Measurements from ENCODE around the gene MIA2. TPM values are rescaled to one million over a fixed set of nuclear protein-coding genes. Genes with fewer than 3 reads are reported as not detected.

The MIA2 gene
- total and polyA plus RNA-seq, 5 donors from 2014 or later, result 21.1 to 26.2 (median 21.9) TPM

DNA sequence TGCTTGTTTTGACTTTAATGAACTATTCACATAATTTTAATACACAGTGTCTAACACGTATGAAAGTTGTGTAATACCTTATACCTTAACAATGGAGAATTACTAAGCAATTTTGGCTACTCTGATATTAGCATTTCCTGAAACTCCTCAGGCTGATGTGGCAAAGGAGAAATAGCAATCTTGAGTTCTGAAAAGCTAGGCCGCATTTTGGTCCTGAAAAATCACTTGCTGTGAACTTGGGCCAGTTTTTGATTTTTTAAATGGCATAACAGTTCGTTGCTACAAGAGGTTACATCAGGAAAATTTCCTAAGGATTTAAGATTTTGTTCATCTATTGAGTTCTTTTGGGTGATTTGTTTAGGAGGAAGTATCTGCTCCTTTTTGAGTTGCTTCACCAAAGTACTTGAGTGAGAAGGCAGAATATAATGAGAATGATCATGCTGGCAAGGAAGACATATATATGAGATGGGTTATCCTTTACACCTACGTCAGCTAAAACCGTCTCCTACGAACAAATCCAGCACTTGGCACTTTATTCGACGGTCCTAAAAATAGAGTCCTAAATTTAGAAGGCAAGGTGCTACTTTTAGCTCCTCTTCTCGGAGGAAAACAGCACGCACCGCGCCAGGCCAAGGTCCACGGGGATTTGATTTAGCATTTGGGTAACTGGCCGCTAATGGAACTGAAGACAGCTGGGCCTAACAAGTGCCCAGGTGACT lies 32.2 kb downstream of the MIA2 start:
- H3K4me3 Mint-ChIP-seq, result peak overlapping the region; percentile 95 to 99 (median 97)
- peaks cover 6% of the 10 kb centered on the region for H3K27me3 Mint-ChIP-seq
- H3K4me1 ChIP-seq (ENCODE audit: control insufficient read depth, insufficient read depth, low read length, poor library complexity, severe bottlenecking), result peaks cover 39% of the 10 kb centered on the region
- DNase-seq (no peak), ATAC-seq (ENCODE audit: low read depth in 2 of 2) (no peak)
- peaks cover 0 to 6% (median 0%) of the 10 kb centered on the region in 7 donors for H3K9me3 Mint-ChIP-seq
- H3K4me1 Mint-ChIP-seq, result peaks cover 28 to 47% (median 40%) of the 10 kb centered on the region in 4 donors
- peak overlapping the region; percentile 86 for H3K27ac ChIP-seq (ENCODE audit: insufficient read depth, low read length, poor library complexity, severe bottlenecking)
- H3K36me3 Mint-ChIP-seq, result no peaks in the 10 kb centered on the region
- no peaks in the 10 kb centered on the region for H3K27me3 ChIP-seq (ENCODE audit: control insufficient read depth, insufficient read depth, low read length)
- H3K36me3 ChIP-seq (ENCODE audit: control insufficient read depth, insufficient read depth, low read length), result no peaks in the 10 kb centered on the region
- H3K27ac Mint-ChIP-seq, result peak overlapping the region; percentile 86 to 97 (median 96)
- peaks cover 0 to 1% of the 10 kb centered on the region in 2 experiments for H3K9me3 ChIP-seq (ENCODE audit: control insufficient read depth in 2 of 2, low read length in 2 of 2)
- H3K4me3 ChIP-seq (ENCODE audit: low read depth, low read length), result peak overlapping the region; percentile 77

- Mint-ChIP-seq H3K4me3 (peak overlapping the region; percentile 95 to 99 (median 97)), H3K36me3 (peaks cover 2% of the 10 kb centered on the region), H3K27ac (peak overlapping the region; percentile 86 to 97 (median 96)), H3K9me3 (peaks cover 0 to 5% (median 0%) of the 10 kb centered on the region in 7 donors), H3K4me1 (peaks cover 32 to 52% (median 45%) of the 10 kb centered on the region in 4 donors), H3K27me3 (peaks cover 6% of the 10 kb centered on the region)
- H3K36me3 ChIP-seq (ENCODE audit: control insufficient read depth, insufficient read depth, low read length), result no peaks in the 10 kb centered on the region
- H3K9me3 ChIP-seq (ENCODE audit: control insufficient read depth in 2 of 2, low read length in 2 of 2), result no peaks in the 10 kb centered on the region
- ATAC-seq (ENCODE audit: low read depth in 2 of 2) (peak; percentile 40 to 43), DNase-seq (no peak)
- H3K4me1 ChIP-seq (ENCODE audit: control insufficient read depth, insufficient read depth, low read length, poor library complexity, severe bottlenecking), result peaks cover 40% of the 10 kb centered on the region
- no peaks in the 10 kb centered on the region for H3K27me3 ChIP-seq (ENCODE audit: control insufficient read depth, insufficient read depth, low read length)
- H3K4me3 ChIP-seq (ENCODE audit: low read depth, low read length), result peak overlapping the region; percentile 99
- H3K27ac ChIP-seq (ENCODE audit: insufficient read depth, low read length, poor library complexity, severe bottlenecking), result peak overlapping the region; percentile 86
These were observed 32.8 kb downstream of the MIA2 start for GRCh38 chr14:39266525-39266870.

GRCh38 chr14:39266871-39267607 lies 33.3 kb downstream of the MIA2 start:
- Histone ChIP-seq H3K4me3 (ENCODE audit: low read depth, low read length) (peak overlapping the region; percentile 99), H3K27ac (ENCODE audit: insufficient read depth, low read length, poor library complexity, severe bottlenecking) (peak overlapping the region; percentile 86), H3K9me3 (ENCODE audit: control insufficient read depth in 2 of 2, low read length in 2 of 2) (no peaks in the 10 kb centered on the region), H3K27me3 (ENCODE audit: control insufficient read depth, insufficient read depth, low read length) (no peaks in the 10 kb centered on the region), H3K4me1 (ENCODE audit: control insufficient read depth, insufficient read depth, low read length, poor library complexity, severe bottlenecking) (peaks cover 40% of the 10 kb centered on the region), H3K36me3 (ENCODE audit: control insufficient read depth, insufficient read depth, low read length) (no peaks in the 10 kb centered on the region)
- peaks cover 0 to 5% (median 0%) of the 10 kb centered on the region in 7 donors for H3K9me3 Mint-ChIP-seq
- peak overlapping the region; percentile 95 to 97 (median 96) for H3K27ac Mint-ChIP-seq
- peaks cover 32 to 58% (median 49%) of the 10 kb centered on the region in 4 donors for H3K4me1 Mint-ChIP-seq
- ATAC-seq (ENCODE audit: low read depth in 2 of 2) (peak; percentile 86 to 87), DNase-seq (peak; percentile 55 to 93 (median 79))
- H3K36me3 Mint-ChIP-seq, result peaks cover 6% of the 10 kb centered on the region
- peaks cover 6% of the 10 kb centered on the region for H3K27me3 Mint-ChIP-seq
- H3K4me3 Mint-ChIP-seq, result peak overlapping the region; percentile 95 to 99 (median 97)

- H3K27ac Mint-ChIP-seq, result peak overlapping the region; percentile 95 to 97 (median 96)
- peak overlapping the region; percentile 86 for H3K27ac ChIP-seq (ENCODE audit: insufficient read depth, low read length, poor library complexity, severe bottlenecking)
- ATAC-seq (ENCODE audit: low read depth in 2 of 2) (peak; percentile 15 to 20), DNase-seq (peak in 2 of 3 donors; percentile 44 to 60)
- peak overlapping the region; percentile 99 for H3K4me3 ChIP-seq (ENCODE audit: low read depth, low read length)
- peaks cover 40% of the 10 kb centered on the region for H3K4me1 ChIP-seq (ENCODE audit: control insufficient read depth, insufficient read depth, low read length, poor library complexity, severe bottlenecking)
- peaks cover 6% of the 10 kb centered on the region for H3K27me3 Mint-ChIP-seq
- H3K9me3 ChIP-seq (ENCODE audit: control insufficient read depth in 2 of 2, low read length in 2 of 2), result no peaks in the 10 kb centered on the region
- H3K9me3 Mint-ChIP-seq, result peaks cover 0 to 5% (median 0%) of the 10 kb centered on the region in 7 donors
- peak overlapping the region; percentile 95 to 99 (median 97) for H3K4me3 Mint-ChIP-seq
- H3K36me3 ChIP-seq (ENCODE audit: control insufficient read depth, insufficient read depth, low read length), result no peaks in the 10 kb centered on the region
- no peaks in the 10 kb centered on the region for H3K27me3 ChIP-seq (ENCODE audit: control insufficient read depth, insufficient read depth, low read length)
- H3K36me3 Mint-ChIP-seq, result peaks cover 6% of the 10 kb centered on the region
- H3K4me1 Mint-ChIP-seq, result peaks cover 33 to 62% (median 52%) of the 10 kb centered on the region in 4 donors
These were observed 33.9 kb downstream of the MIA2 start for GRCh38 chr14:39267608-39268005.

- H3K27me3 ChIP-seq (ENCODE audit: control insufficient read depth, insufficient read depth, low read length), result no peaks in the 10 kb centered on the region
- Mint-ChIP-seq H3K9me3 (peaks cover 0 to 5% (median 0%) of the 10 kb centered on the region in 7 donors), H3K4me3 (peak overlapping the region; percentile 95 to 99 (median 97)), H3K4me1 (peaks cover 40 to 70% (median 60%) of the 10 kb centered on the region in 4 donors), H3K27ac (peak overlapping the region; percentile 76 to 97 (median 95)), H3K36me3 (peaks cover 6% of the 10 kb centered on the region), H3K27me3 (no peaks in the 10 kb centered on the region)
- H3K27ac ChIP-seq (ENCODE audit: insufficient read depth, low read length, poor library complexity, severe bottlenecking), result peak overlapping the region; percentile 86
- H3K36me3 ChIP-seq (ENCODE audit: control insufficient read depth, insufficient read depth, low read length), result no peaks in the 10 kb centered on the region
- no peaks in the 10 kb centered on the region for H3K9me3 ChIP-seq (ENCODE audit: control insufficient read depth in 2 of 2, low read length in 2 of 2)
- peak overlapping the region; percentile 99 for H3K4me3 ChIP-seq (ENCODE audit: low read depth, low read length)
- DNase-seq (peak in 1 of 3 donors; percentile 40), ATAC-seq (ENCODE audit: low read depth in 2 of 2) (no peak)
- peaks cover 40% of the 10 kb centered on the region for H3K4me1 ChIP-seq (ENCODE audit: control insufficient read depth, insufficient read depth, low read length, poor library complexity, severe bottlenecking)
These were observed 34.7 kb downstream of the MIA2 start for GRCh38 chr14:39268393-39268792.

GRCh38 chr14:39272918-39273317 lies 39.2 kb downstream of the MIA2 start:
- Histone ChIP-seq H3K4me3 (ENCODE audit: low read depth, low read length) (no peak overlapping the region), H3K9me3 (ENCODE audit: control insufficient read depth in 2 of 2, low read length in 2 of 2) (no peaks in the 10 kb centered on the region), H3K36me3 (ENCODE audit: control insufficient read depth, insufficient read depth, low read length) (no peaks in the 10 kb centered on the region), H3K27ac (ENCODE audit: insufficient read depth, low read length, poor library complexity, severe bottlenecking) (no peak overlapping the region), H3K27me3 (ENCODE audit: control insufficient read depth, insufficient read depth, low read length) (no peaks in the 10 kb centered on the region), H3K4me1 (ENCODE audit: control insufficient read depth, insufficient read depth, low read length, poor library complexity, severe bottlenecking) (peaks cover 31% of the 10 kb centered on the region)
- H3K4me3 Mint-ChIP-seq, result peak overlapping the region in 2 of 4 donors; percentile 0 to 63
- no peak for ATAC-seq (ENCODE audit: low read depth in 2 of 2)
- peak overlapping the region in 1 of 3 donors; percentile 88 for H3K27ac Mint-ChIP-seq
- peaks cover 53 to 81% (median 71%) of the 10 kb centered on the region in 4 donors for H3K4me1 Mint-ChIP-seq
- no peak for DNase-seq
- peaks cover 0 to 3% (median 0%) of the 10 kb centered on the region in 7 donors for H3K9me3 Mint-ChIP-seq
- H3K36me3 Mint-ChIP-seq, result peaks cover 10% of the 10 kb centered on the region
- no peaks in the 10 kb centered on the region for H3K27me3 Mint-ChIP-seq

- H3K9me3 ChIP-seq (ENCODE audit: control insufficient read depth in 2 of 2, low read length in 2 of 2), result no peaks in the 10 kb centered on the region
- no peak for DNase-seq
- ATAC-seq (ENCODE audit: low read depth in 2 of 2), result no peak
- no peak overlapping the region for H3K4me3 ChIP-seq (ENCODE audit: low read depth, low read length)
- H3K27me3 ChIP-seq (ENCODE audit: control insufficient read depth, insufficient read depth, low read length), result no peaks in the 10 kb centered on the region
- H3K27ac Mint-ChIP-seq, result peak overlapping the region; percentile 23 to 67 (median 35)
- H3K4me3 Mint-ChIP-seq, result no peak overlapping the region
- no peaks in the 10 kb centered on the region for H3K9me3 Mint-ChIP-seq
- H3K36me3 ChIP-seq (ENCODE audit: control insufficient read depth, insufficient read depth, low read length), result peaks cover 13% of the 10 kb centered on the region
- peaks cover 6% of the 10 kb centered on the region for H3K4me1 ChIP-seq (ENCODE audit: control insufficient read depth, insufficient read depth, low read length, poor library complexity, severe bottlenecking)
- no peaks in the 10 kb centered on the region for H3K27me3 Mint-ChIP-seq
- no peak overlapping the region for H3K27ac ChIP-seq (ENCODE audit: insufficient read depth, low read length, poor library complexity, severe bottlenecking)
- peaks cover 51 to 75% (median 62%) of the 10 kb centered on the region in 4 donors for H3K4me1 Mint-ChIP-seq
- peaks cover 31% of the 10 kb centered on the region for H3K36me3 Mint-ChIP-seq
These were observed 41.7 kb downstream of the MIA2 start for GRCh38 chr14:39275395-39275794.
